AG04449 (cell line): ENCODE results near the gene C18orf63.

Experiments
- CTCF ChIA-PET: fragments of 350-600 bp; formaldehyde crosslinking; extraction: SDS; loops from one replicate; lab custom pipeline; 2021; ENCODE audit warnings: antibody characterized with exemption; lab: Yijun Ruan, JAX
- POLR2A ChIA-PET: fragments of 400-600, 350-600 bp; formaldehyde crosslinking; extraction: SDS; loops from one replicate; lab custom pipeline; 2020; ENCODE audit warnings: antibody characterized with exemption, inconsistent platforms; lab: Yijun Ruan, JAX
- DNase-seq: peaks from one replicate; pipeline ENCODE4 v3.0.0-alpha.2; 2010; ENCODE audit warnings: low read depth, low spot score
- H3K4me3 ChIP-seq: 2 replicates; pipeline ENCODE4 v1.5.1; 2011; ENCODE audit warnings: low read depth, mild to moderate bottlenecking, control low read depth, low read length
- CTCF ChIP-seq: IDR thresholded peaks from one replicate; pipeline ENCODE4 v1.5.1; 2011; ENCODE audit warnings: mild to moderate bottlenecking, moderate library complexity, low read length, control low read depth, inconsistent platforms; ENCODE audit not compliant: insufficient read depth; ENCODE audit errors: missing control alignments

Gene C18orf63

GRCh38 chr18:74315464-74316256 lies at the start of gene C18orf63:
Gene C18orf63 (plus strand): TSS chr18:74315839. CDS start chr18:74317866, 2,027 bp downstream.
- no peak for TF ChIP-seq CTCF
- no peak within 1 kb of the TSS for H3K4me3 ChIP-seq
- DNase-seq: no peak
- POLR2A ChIA-PET: no interaction called here
- CTCF ChIA-PET: no interaction called here

GRCh38 chr18:74266161-74266560 lies 49.5 kb upstream of the C18orf63 start:
- no peak for DNase-seq
- no peak overlapping the region for H3K4me3 ChIP-seq
- no peak for TF ChIP-seq CTCF
- POLR2A ChIA-PET: no interaction called here
- CTCF ChIA-PET: no interaction called here

- no peak for DNase-seq
- ChIA-PET CTCF (no interaction called here), POLR2A (no interaction called here)
- no peak for TF ChIP-seq CTCF
- no peak overlapping the region for H3K4me3 ChIP-seq
Observed at GRCh38 chr18:74268175-74268574, 47.5 kb upstream of the C18orf63 start.

- POLR2A ChIA-PET: no interaction called here
- no peak overlapping the region for H3K4me3 ChIP-seq
- no peak for DNase-seq
- no peak for TF ChIP-seq CTCF
- CTCF ChIA-PET: no interaction called here
Observed at GRCh38 chr18:74268933-74269620, 46.6 kb upstream of the C18orf63 start.

- TF ChIP-seq CTCF: no peak
- CTCF ChIA-PET: no interaction called here
- no peak overlapping the region for H3K4me3 ChIP-seq
- POLR2A ChIA-PET: no interaction called here
- no peak for DNase-seq
Observed at GRCh38 chr18:74271635-74272034, 44.0 kb upstream of the C18orf63 start.

- no peak for TF ChIP-seq CTCF
- CTCF ChIA-PET: no interaction called here
- no peak overlapping the region for H3K4me3 ChIP-seq
- POLR2A ChIA-PET: no interaction called here
- no peak for DNase-seq
Observed at GRCh38 chr18:74273394-74273793, 42.2 kb upstream of the C18orf63 start.
